ENCODE data around the gene TMEM52B. TPM values are rescaled to one million over a fixed set of nuclear protein-coding genes. Genes with fewer than 3 reads are reported as not detected.
"Not testable (repeated sequence)": the region's sequence is repeated elsewhere in the genome, so short reads cannot be mapped to it uniquely, and the experiment has no call there.

The TMEM52B gene
- total and polyA plus RNA-seq, 7 donors: 0.12 to 1.2 TPM; not detected in 5

GRCh38 chr12:10218021-10218420, 39.2 kb downstream of the TMEM52B start:
- DNase-seq: no peak
- H3K36me3 ChIP-seq: peaks cover 26 to 59% (median 38%) of the 10 kb centered on the region in 4 donors
- WGBS, 2 donors: 91 to 94% methylated on average over 6 of the region's 6 CpGs
- no peak for TF ChIP-seq POLR2AphosphoS5 (IDR thresholded peaks at IDR 0.05)
- TF ChIP-seq EP300 (IDR thresholded peaks at IDR 0.05): no peak
- TF ChIP-seq, protein P1, sequence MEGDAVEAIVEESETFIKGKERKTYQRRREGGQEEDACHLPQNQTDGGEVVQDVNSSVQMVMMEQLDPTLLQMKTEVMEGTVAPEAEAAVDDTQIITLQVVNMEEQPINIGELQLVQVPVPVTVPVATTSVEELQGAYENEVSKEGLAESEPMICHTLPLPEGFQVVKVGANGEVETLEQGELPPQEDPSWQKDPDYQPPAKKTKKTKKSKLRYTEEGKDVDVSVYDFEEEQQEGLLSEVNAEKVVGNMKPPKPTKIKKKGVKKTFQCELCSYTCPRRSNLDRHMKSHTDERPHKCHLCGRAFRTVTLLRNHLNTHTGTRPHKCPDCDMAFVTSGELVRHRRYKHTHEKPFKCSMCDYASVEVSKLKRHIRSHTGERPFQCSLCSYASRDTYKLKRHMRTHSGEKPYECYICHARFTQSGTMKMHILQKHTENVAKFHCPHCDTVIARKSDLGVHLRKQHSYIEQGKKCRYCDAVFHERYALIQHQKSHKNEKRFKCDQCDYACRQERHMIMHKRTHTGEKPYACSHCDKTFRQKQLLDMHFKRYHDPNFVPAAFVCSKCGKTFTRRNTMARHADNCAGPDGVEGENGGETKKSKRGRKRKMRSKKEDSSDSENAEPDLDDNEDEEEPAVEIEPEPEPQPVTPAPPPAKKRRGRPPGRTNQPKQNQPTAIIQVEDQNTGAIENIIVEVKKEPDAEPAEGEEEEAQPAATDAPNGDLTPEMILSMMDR (IDR thresholded peaks at IDR 0.05): no peak
- TF ChIP-seq POLR2A (IDR thresholded peaks at IDR 0.05): no peak
- H3K27ac ChIP-seq: no peak overlapping the region
- no peaks in the 10 kb centered on the region for H3K27me3 ChIP-seq
- no peak overlapping the region for H3K4me3 ChIP-seq
- H3K4me1 ChIP-seq: peaks cover 0 to 33% (median 29%) of the 10 kb centered on the region in 4 donors
- no peaks in the 10 kb centered on the region for H3K9me3 ChIP-seq
- intact Hi-C loops (cut with DNase I): loop anchor here (10.0 kb wide), 1 partner anchor 1303 kb away; the partner anchor contains the start of gene PHC1

- Histone ChIP-seq H3K9me3 (no peaks in the 10 kb centered on the region), H3K27me3 (no peaks in the 10 kb centered on the region), H3K27ac (peak overlapping the region; percentile 56 to 71 (median 64)), H3K4me3 (no peak overlapping the region), H3K36me3 (peaks cover 32 to 72% (median 44%) of the 10 kb centered on the region in 4 donors), H3K4me1 (peaks cover 0 to 21% (median 19%) of the 10 kb centered on the region in 4 donors)
- WGBS, 2 donors: 78 to 80% methylated on average over 8 of the region's 8 CpGs
- DNase-seq: peak; percentile 92
- intact Hi-C loops (cut with DNase I): no loop called here
- no peak for TF ChIP-seq POLR2A (IDR thresholded peaks at IDR 0.05)
- TF ChIP-seq POLR2AphosphoS5 (IDR thresholded peaks at IDR 0.05): peak; percentile 55 to 73 (median 63)
Measured at GRCh38 chr12:10220398-10221077, 41.7 kb downstream of the TMEM52B start.

GRCh38 chr12:10221846-10222245, 43.0 kb downstream of the TMEM52B start:
- TF ChIP-seq, protein P1 (IDR thresholded peaks at IDR 0.05): no peak
- TF ChIP-seq EP300 (IDR thresholded peaks at IDR 0.05): no peak
- TF ChIP-seq POLR2A (IDR thresholded peaks at IDR 0.05): no peak
- TF ChIP-seq POLR2AphosphoS5 (IDR thresholded peaks at IDR 0.05): no peak
- WGBS, 2 donors: 96% methylated on average over 5 of the region's 5 CpGs
- Histone ChIP-seq H3K4me1 (peaks cover 0 to 14% (median 13%) of the 10 kb centered on the region in 4 donors), H3K9me3 (no peaks in the 10 kb centered on the region), H3K36me3 (peaks cover 32 to 72% (median 44%) of the 10 kb centered on the region in 4 donors), H3K27me3 (no peaks in the 10 kb centered on the region), H3K27ac (no peak overlapping the region), H3K4me3 (no peak overlapping the region)
- intact Hi-C loops (cut with DNase I): no loop called here
- no peak for DNase-seq

DNA sequence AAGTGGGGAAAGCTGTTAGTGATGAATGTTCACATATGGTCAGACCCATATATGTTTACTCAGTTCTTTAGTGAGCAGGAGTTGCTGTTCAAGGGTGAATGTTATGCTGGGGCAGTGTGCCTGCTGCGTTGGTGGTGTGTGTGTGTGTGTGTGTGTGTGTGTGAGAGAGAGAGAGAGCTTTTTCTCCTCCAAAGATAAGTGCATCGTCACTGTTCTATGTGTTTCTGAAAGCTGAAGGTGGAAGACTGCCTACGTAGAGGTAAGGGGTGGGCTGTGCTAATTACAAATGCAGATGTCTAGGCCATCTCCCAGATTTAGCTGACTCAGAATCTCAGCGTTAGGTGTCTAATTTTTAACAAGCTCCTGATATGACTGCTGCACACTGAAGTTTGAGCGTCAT, 44.4 kb downstream of the TMEM52B start:
- WGBS, 2 donors: 86% methylated on average over 5 of the region's 5 CpGs
- H3K9me3 ChIP-seq: no peaks in the 10 kb centered on the region
- no peak overlapping the region for H3K27ac ChIP-seq
- peaks cover 29 to 61% (median 42%) of the 10 kb centered on the region in 4 donors for H3K36me3 ChIP-seq
- no peak for TF ChIP-seq POLR2A (IDR thresholded peaks at IDR 0.05)
- no peak for TF ChIP-seq EP300 (IDR thresholded peaks at IDR 0.05)
- TF ChIP-seq, protein P1 (IDR thresholded peaks at IDR 0.05): no peak
- TF ChIP-seq POLR2AphosphoS5 (IDR thresholded peaks at IDR 0.05): no peak
- intact Hi-C loops (cut with DNase I): no loop called here
- no peaks in the 10 kb centered on the region for H3K27me3 ChIP-seq
- no peak for DNase-seq
- peaks cover 0 to 13% (median 12%) of the 10 kb centered on the region in 4 donors for H3K4me1 ChIP-seq
- no peak overlapping the region for H3K4me3 ChIP-seq

- DNase-seq; H3K9me3 ChIP-seq; H3K4me3 ChIP-seq; H3K4me1 ChIP-seq; H3K27me3 ChIP-seq; intact Hi-C loops (cut with DNase I); H3K27ac ChIP-seq: not testable (repeated sequence)
- peak in 3 of 4 donors; percentile 20 to 52 (median 37) for TF ChIP-seq POLR2AphosphoS5 (IDR thresholded peaks at IDR 0.05)
- peaks cover 27 to 39% (median 30%) of the 10 kb centered on the region in 4 donors for H3K36me3 ChIP-seq
- 94 to 95% methylated on average over 21 to 23 of the region's 26 CpGs for WGBS, 2 donors
Measured at GRCh38 chr12:10225426-10225825, 46.6 kb downstream of the TMEM52B start.
